ENCODE data around the gene ERP44. TPM values are rescaled to one million over a fixed set of nuclear protein-coding genes. Genes with fewer than 3 reads are reported as not detected.
"Not testable (repeated sequence)": the region's sequence is repeated elsewhere in the genome, so short reads cannot be mapped to it uniquely, and the experiment has no call there.

Gene ERP44
- total RNA-seq, 2 experiments from 2014 or later: 16.0 to 19.6 TPM

- Mint-ChIP-seq H3K27me3 (no peaks in the 10 kb centered on the region), H3K36me3 (peaks cover 10% of the 10 kb centered on the region), H3K4me3 (no peak overlapping the region), H3K4me1 (peaks cover 42% of the 10 kb centered on the region), H3K27ac (no peak overlapping the region), H3K9me3 (ENCODE audit: low read depth) (no peaks in the 10 kb centered on the region)
- no peak for ATAC-seq
- CTCF ChIA-PET: no interaction called here
- DNase-seq: no peak
Measured at GRCh38 chr9:100091650-100092049, 7.2 kb downstream of the ERP44 start.

GRCh38 chr9:100090880-100091279, 7.9 kb downstream of the ERP44 start:
- no peak overlapping the region for H3K27ac Mint-ChIP-seq
- CTCF ChIA-PET: no interaction called here
- DNase-seq (no peak), ATAC-seq (no peak)
- H3K9me3 Mint-ChIP-seq (ENCODE audit: low read depth): no peaks in the 10 kb centered on the region
- H3K4me3 Mint-ChIP-seq: no peak overlapping the region
- no peaks in the 10 kb centered on the region for H3K27me3 Mint-ChIP-seq
- H3K36me3 Mint-ChIP-seq: peaks cover 10% of the 10 kb centered on the region
- peaks cover 44% of the 10 kb centered on the region for H3K4me1 Mint-ChIP-seq

GRCh38 chr9:100088202-100088601, 10.6 kb downstream of the ERP44 start:
- no peak for DNase-seq
- Mint-ChIP-seq H3K27ac (peak overlapping the region; percentile 84), H3K4me3 (peak overlapping the region; percentile 65)

GRCh38 chr9:100087218-100087617, 11.6 kb downstream of the ERP44 start:
- H3K27me3 Mint-ChIP-seq: no peaks in the 10 kb centered on the region
- peaks cover 59% of the 10 kb centered on the region for H3K4me1 Mint-ChIP-seq
- CTCF ChIA-PET: no interaction called here
- no peaks in the 10 kb centered on the region for H3K9me3 Mint-ChIP-seq (ENCODE audit: low read depth)
- peak overlapping the region; percentile 65 for H3K4me3 Mint-ChIP-seq
- DNase-seq: peak; percentile 44
- peak; percentile 20 for ATAC-seq
- peaks cover 5% of the 10 kb centered on the region for H3K36me3 Mint-ChIP-seq
- peak overlapping the region; percentile 84 for H3K27ac Mint-ChIP-seq

More at GRCh38 chr9:100088202-100088601, 10.6 kb downstream of the ERP44 start:
- ATAC-seq: no peak
- Mint-ChIP-seq H3K36me3 (peaks cover 8% of the 10 kb centered on the region), H3K27me3 (no peaks in the 10 kb centered on the region), H3K4me1 (peaks cover 57% of the 10 kb centered on the region), H3K9me3 (ENCODE audit: low read depth) (no peaks in the 10 kb centered on the region)
- CTCF ChIA-PET: no interaction called here

- Mint-ChIP-seq H3K27ac (no peak overlapping the region), H3K27me3 (no peaks in the 10 kb centered on the region), H3K9me3 (ENCODE audit: low read depth) (no peaks in the 10 kb centered on the region), H3K4me3 (no peak overlapping the region), H3K36me3 (peaks cover 2% of the 10 kb centered on the region), H3K4me1 (peaks cover 59% of the 10 kb centered on the region)
- DNase-seq (no peak), ATAC-seq (no peak)
- CTCF ChIA-PET: no interaction called here
Measured at GRCh38 chr9:100086097-100086635, 12.6 kb downstream of the ERP44 start.

- H3K4me1 Mint-ChIP-seq: peaks cover 60% of the 10 kb centered on the region
- ATAC-seq: peak; percentile 65
- DNase-seq: no peak
- no peaks in the 10 kb centered on the region for H3K9me3 Mint-ChIP-seq (ENCODE audit: low read depth)
- peaks cover 3% of the 10 kb centered on the region for H3K36me3 Mint-ChIP-seq
- H3K27me3 Mint-ChIP-seq: no peaks in the 10 kb centered on the region
- no peak overlapping the region for H3K4me3 Mint-ChIP-seq
- CTCF ChIA-PET: interaction anchor here (0.6 to 0.8 kb wide), 2 partner anchors 57 to 72 kb away, joined by 3 read pairs; no protein-coding TSS in a partner anchor
- H3K27ac Mint-ChIP-seq: no peak overlapping the region
Measured at GRCh38 chr9:100084734-100085133, 14.1 kb downstream of the ERP44 start.

GRCh38 chr9:100084128-100084453, 14.7 kb downstream of the ERP44 start:
- ATAC-seq (no peak), DNase-seq (no peak)
- peaks cover 60% of the 10 kb centered on the region for H3K4me1 Mint-ChIP-seq
- H3K4me3 Mint-ChIP-seq: no peak overlapping the region
- no peak overlapping the region for H3K27ac Mint-ChIP-seq
- no peaks in the 10 kb centered on the region for H3K9me3 Mint-ChIP-seq (ENCODE audit: low read depth)
- H3K27me3 Mint-ChIP-seq: no peaks in the 10 kb centered on the region
- CTCF ChIA-PET: no interaction called here
- H3K36me3 Mint-ChIP-seq: peaks cover 3% of the 10 kb centered on the region

GRCh38 chr9:100083448-100084127, 15.2 kb downstream of the ERP44 start:
- Mint-ChIP-seq H3K4me3 (no peak overlapping the region), H3K9me3 (ENCODE audit: low read depth) (no peaks in the 10 kb centered on the region), H3K4me1 (peaks cover 57% of the 10 kb centered on the region), H3K27me3 (no peaks in the 10 kb centered on the region), H3K27ac (peak overlapping the region; percentile 23), H3K36me3 (peaks cover 8% of the 10 kb centered on the region)
- ATAC-seq (peak; percentile 50), DNase-seq (no peak)
- CTCF ChIA-PET: no interaction called here

GRCh38 chr9:100082782-100083181, 16.0 kb downstream of the ERP44 start:
- DNase-seq (no peak), ATAC-seq (no peak)
- Mint-ChIP-seq H3K4me3 (no peak overlapping the region), H3K36me3 (peaks cover 8% of the 10 kb centered on the region), H3K27ac (no peak overlapping the region), H3K9me3 (ENCODE audit: low read depth) (no peaks in the 10 kb centered on the region), H3K4me1 (peaks cover 49% of the 10 kb centered on the region), H3K27me3 (no peaks in the 10 kb centered on the region)
- CTCF ChIA-PET: no interaction called here

GRCh38 chr9:100076256-100076655, 22.5 kb downstream of the ERP44 start:
- H3K4me1 Mint-ChIP-seq, ATAC-seq: not testable (repeated sequence)
- peaks cover 28% of the 10 kb centered on the region for H3K36me3 Mint-ChIP-seq

GRCh38 chr9:100074989-100075388, 23.8 kb downstream of the ERP44 start:
- no peak overlapping the region for H3K4me3 Mint-ChIP-seq
- DNase-seq (no peak), ATAC-seq (no peak)
- H3K4me1 Mint-ChIP-seq: peaks cover 4% of the 10 kb centered on the region
- no peaks in the 10 kb centered on the region for H3K27me3 Mint-ChIP-seq
- peaks cover 27% of the 10 kb centered on the region for H3K36me3 Mint-ChIP-seq
- no peak overlapping the region for H3K27ac Mint-ChIP-seq
- CTCF ChIA-PET: no interaction called here
- H3K9me3 Mint-ChIP-seq (ENCODE audit: low read depth): no peaks in the 10 kb centered on the region

More at GRCh38 chr9:100076256-100076655, 22.5 kb downstream of the ERP44 start:
- H3K27me3 Mint-ChIP-seq; H3K9me3 Mint-ChIP-seq (ENCODE audit: low read depth); H3K27ac Mint-ChIP-seq; H3K4me3 Mint-ChIP-seq; DNase-seq; CTCF ChIA-PET: not testable (repeated sequence)

- Mint-ChIP-seq H3K4me1 (peaks cover 4% of the 10 kb centered on the region), H3K9me3 (ENCODE audit: low read depth) (no peaks in the 10 kb centered on the region), H3K27me3 (no peaks in the 10 kb centered on the region), H3K4me3 (no peak overlapping the region), H3K36me3 (peaks cover 27% of the 10 kb centered on the region), H3K27ac (no peak overlapping the region)
- DNase-seq: no peak
- no peak for ATAC-seq
- CTCF ChIA-PET: no interaction called here
Measured at GRCh38 chr9:100074093-100074492, 24.7 kb downstream of the ERP44 start.

GRCh38 chr9:100072805-100073204, 26.0 kb downstream of the ERP44 start:
- peaks cover 4% of the 10 kb centered on the region for H3K4me1 Mint-ChIP-seq
- no peak overlapping the region for H3K4me3 Mint-ChIP-seq
- CTCF ChIA-PET: interaction anchor here (0.8 kb wide), 1 partner anchor 10 kb away, joined by 3 read pairs; no protein-coding TSS in a partner anchor
- peaks cover 22% of the 10 kb centered on the region for H3K36me3 Mint-ChIP-seq
- no peak overlapping the region for H3K27ac Mint-ChIP-seq
- no peak for ATAC-seq
- DNase-seq: no peak
- no peaks in the 10 kb centered on the region for H3K27me3 Mint-ChIP-seq
- H3K9me3 Mint-ChIP-seq (ENCODE audit: low read depth): no peaks in the 10 kb centered on the region

GRCh38 chr9:100071271-100071670, 27.5 kb downstream of the ERP44 start:
- Mint-ChIP-seq H3K36me3 (peaks cover 24% of the 10 kb centered on the region), H3K4me1 (peaks cover 13% of the 10 kb centered on the region), H3K27ac (no peak overlapping the region), H3K27me3 (no peaks in the 10 kb centered on the region), H3K9me3 (ENCODE audit: low read depth) (no peaks in the 10 kb centered on the region), H3K4me3 (no peak overlapping the region)
- ATAC-seq (no peak), DNase-seq (no peak)
- CTCF ChIA-PET: interaction anchor here (0.7 to 1.9 kb wide), 2 partner anchors 59 to 145 kb away, joined by 3 to 4 read pairs; no protein-coding TSS in a partner anchor

Measured in activated CD8-positive, alpha-beta memory T cell treated with anti-CD3 and anti-CD28 coated beads, Interleukin-2, amount 10 ng/mL, durations not matched to agents 7 days and 5 days (primary cell).